Loucy (cell line): Measurements from ENCODE around the gene BTRC.

Experiments used
- H2AFZ ChIP-seq: fragments of 200-600 bp; sonication (generic); 2 replicates; pipeline ENCODE4 v1.6.0; 2016; ENCODE audit warnings: antibody characterized with exemption, mild to moderate bottlenecking, low read length, moderate library complexity
- H3F3A ChIP-seq: fragments of 200-600 bp; 2 replicates; pipeline ENCODE4 v1.6.0; 2016; ENCODE audit warnings: antibody characterized with exemption, low read depth, mild to moderate bottlenecking
- H3K27me3 ChIP-seq: fragments of 200-600 bp; sonication (generic); 2 replicates; pipeline ENCODE4 v1.6.1; 2014; ENCODE audit warnings: low read length, mild to moderate bottlenecking; ENCODE audit not compliant: insufficient read depth, poor library complexity, severe bottlenecking
- H3K36me3 ChIP-seq: fragments of 200-600 bp; sonication (generic); 2 replicates; pipeline ENCODE4 v1.6.1; 2016; ENCODE audit warnings: low read length; ENCODE audit not compliant: insufficient read depth
- H3K4me1 ChIP-seq: fragments of 200-600 bp; sonication (generic); 2 replicates; pipeline ENCODE4 v1.5.1; 2014; ENCODE audit warnings: low read length, mild to moderate bottlenecking; ENCODE audit not compliant: insufficient read depth, poor library complexity, severe bottlenecking
- H3K4me2 ChIP-seq: fragments of 200-600 bp; sonication (generic); 2 replicates; pipeline ENCODE4 v1.6.0; 2014; ENCODE audit warnings: antibody characterized with exemption, low read length, low read depth, mild to moderate bottlenecking; ENCODE audit not compliant: poor library complexity, severe bottlenecking
- H3K4me3 ChIP-seq: fragments of 200-600 bp; sonication (generic); 2 replicates; pipeline ENCODE4 v1.5.1; 2014; ENCODE audit warnings: low read length, mild to moderate bottlenecking, mixed read lengths; ENCODE audit not compliant: poor library complexity, severe bottlenecking
- H3K79me2 ChIP-seq: fragments of 200-600 bp; sonication (generic); 2 replicates; pipeline ENCODE4 v1.6.1; 2014; ENCODE audit warnings: low read length; ENCODE audit not compliant: insufficient read depth
- H3K9ac ChIP-seq: fragments of 200-600 bp; sonication (generic); 2 replicates; pipeline ENCODE4 v1.6.0; 2014; ENCODE audit warnings: mild to moderate bottlenecking, low read depth, low read length, moderate library complexity; ENCODE audit not compliant: poor library complexity, severe bottlenecking
- H3K9me2 ChIP-seq: fragments of 200-600 bp; sonication (generic); replicated peaks from 2 replicates; pipeline ENCODE4 v1.6.1; 2016; ENCODE audit warnings: low read depth, low read length, mixed read lengths
- H3K9me3 ChIP-seq: fragments of 200-600 bp; sonication (generic); 2 replicates; pipeline ENCODE4 v1.6.1; 2014; ENCODE audit warnings: mild to moderate bottlenecking, antibody characterized with exemption, low read length, low read depth; ENCODE audit not compliant: insufficient read depth
- H4K20me1 ChIP-seq: fragments of 200-600 bp; sonication (generic); 2 replicates; pipeline ENCODE4 v1.6.0; 2014; ENCODE audit warnings: antibody characterized with exemption, low read length, mild to moderate bottlenecking; ENCODE audit not compliant: insufficient read depth, poor library complexity, severe bottlenecking
- CTCF ChIP-seq: fragments of 200-600 bp; sonication (generic); conservative IDR thresholded peaks from 2 replicates; pipeline ENCODE4 v1.5.1; 2014; ENCODE audit warnings: mild to moderate bottlenecking, antibody characterized with exemption, low read length
- EZH2phosphoT487 ChIP-seq: fragments of 200-600 bp; IDR thresholded peaks from 2 replicates; pipeline ENCODE4 v1.6.1; 2018; ENCODE audit warnings: antibody characterized with exemption, mild to moderate bottlenecking, moderate library complexity, borderline replicate concordance

Gene BTRC

GRCh38 chr10:101397140-101397539 is 43.2 kb downstream of the BTRC start:
- Histone ChIP-seq H3K79me2 (no peaks in the 10 kb centered on the region), H3K9ac (no peak overlapping the region), H3K4me3 (no peak overlapping the region)

GRCh38 chr10:101400585-101400984 is 46.6 kb downstream of the BTRC start:
- Histone ChIP-seq H3K9me3 (no peaks in the 10 kb centered on the region), H3K4me2 (no peak overlapping the region), H3K79me2 (peaks cover 7% of the 10 kb centered on the region), H3K4me1 (no peaks in the 10 kb centered on the region), H2AFZ (no peak overlapping the region), H4K20me1 (peaks cover 6% of the 10 kb centered on the region), H3K36me3 (no peaks in the 10 kb centered on the region), H3K4me3 (no peak overlapping the region), H3K9me2 (no peaks in the 10 kb centered on the region), H3K27me3 (no peaks in the 10 kb centered on the region), H3K9ac (no peak overlapping the region), H3F3A (no peaks in the 10 kb centered on the region)
- TF ChIP-seq EZH2phosphoT487: no peak
- TF ChIP-seq CTCF: no peak

More at GRCh38 chr10:101397140-101397539, 43.2 kb downstream of the BTRC start:
- H3K4me2 ChIP-seq: no peak overlapping the region
- H4K20me1 ChIP-seq: peaks cover 6% of the 10 kb centered on the region
- no peaks in the 10 kb centered on the region for H3K9me2 ChIP-seq
- no peak overlapping the region for H2AFZ ChIP-seq
- H3K4me1 ChIP-seq: no peaks in the 10 kb centered on the region
- H3F3A ChIP-seq: no peaks in the 10 kb centered on the region
- H3K9me3 ChIP-seq: no peaks in the 10 kb centered on the region
- no peaks in the 10 kb centered on the region for H3K27me3 ChIP-seq
- TF ChIP-seq EZH2phosphoT487 (no peak), CTCF (no peak)
- no peaks in the 10 kb centered on the region for H3K36me3 ChIP-seq

- H4K20me1 ChIP-seq: peaks cover 3% of the 10 kb centered on the region
- H2AFZ ChIP-seq: no peak overlapping the region
- H3F3A ChIP-seq: no peaks in the 10 kb centered on the region
- H3K4me1 ChIP-seq: no peaks in the 10 kb centered on the region
- H3K9ac ChIP-seq: no peak overlapping the region
- peaks cover 11% of the 10 kb centered on the region for H3K79me2 ChIP-seq
- TF ChIP-seq CTCF (no peak), EZH2phosphoT487 (no peak)
- no peak overlapping the region for H3K4me3 ChIP-seq
- no peaks in the 10 kb centered on the region for H3K27me3 ChIP-seq
- H3K9me3 ChIP-seq: no peaks in the 10 kb centered on the region
- H3K36me3 ChIP-seq: no peaks in the 10 kb centered on the region
- no peak overlapping the region for H3K4me2 ChIP-seq
- no peaks in the 10 kb centered on the region for H3K9me2 ChIP-seq
Measured at GRCh38 chr10:101402711-101403110, 48.7 kb downstream of the BTRC start.
